HG03045 (cell line): ENCODE data around the gene PTPRD.

Source experiments
- ATAC-seq: cut with Tn5 transposase; IDR thresholded peaks from one replicate; pipeline ENCODE4 v1.9.1; 2021; ENCODE audit warnings: mild to moderate bottlenecking, moderate library complexity; ENCODE audit not compliant: unreplicated experiment

PTPRD gene

GRCh38 chr9:8858596-8859161 is 1754.1 kb downstream of the PTPRD start:
- no peak for ATAC-seq

- ATAC-seq, result no peak
Measured at GRCh38 chr9:8857926-8858595, 1754.7 kb downstream of the PTPRD start.

- ATAC-seq, result no peak
Measured at GRCh38 chr9:8857068-8857925, 1755.5 kb downstream of the PTPRD start.

- no peak for ATAC-seq
Measured at GRCh38 chr9:8856396-8857067, 1756.3 kb downstream of the PTPRD start.

GRCh38 chr9:8855046-8855445 is 1757.8 kb downstream of the PTPRD start:
- no peak for ATAC-seq

- ATAC-seq, result no peak
Measured at GRCh38 chr9:8852301-8852864, 1760.4 kb downstream of the PTPRD start.

GRCh38 chr9:8850914-8851313 is 1761.9 kb downstream of the PTPRD start:
- no peak for ATAC-seq

GRCh38 chr9:8845808-8846207 is 1767.0 kb downstream of the PTPRD start:
- no peak for ATAC-seq

GRCh38 chr9:8845376-8845775 is 1767.4 kb downstream of the PTPRD start:
- no peak for ATAC-seq

GRCh38 chr9:8844549-8844948 is 1768.3 kb downstream of the PTPRD start:
- ATAC-seq, result no peak

GRCh38 chr9:8842402-8843193 is 1770.2 kb downstream of the PTPRD start:
- no peak for ATAC-seq

- ATAC-seq, result no peak
Measured at GRCh38 chr9:8838136-8838535, 1774.7 kb downstream of the PTPRD start.

- no peak for ATAC-seq
Measured at GRCh38 chr9:8835291-8835690, 1777.5 kb downstream of the PTPRD start.

- no peak for ATAC-seq
Measured at GRCh38 chr9:8832955-8833354, 1779.8 kb downstream of the PTPRD start.

- no peak for ATAC-seq
Measured at GRCh38 chr9:8832386-8832785, 1780.4 kb downstream of the PTPRD start.

- no peak for ATAC-seq
Measured at GRCh38 chr9:8831568-8831967, 1781.2 kb downstream of the PTPRD start.

- ATAC-seq, result no peak
Measured at GRCh38 chr9:8826281-8826680, 1786.5 kb downstream of the PTPRD start.

- ATAC-seq, result no peak
Measured at GRCh38 chr9:8825585-8826147, 1787.1 kb downstream of the PTPRD start.

- no peak for ATAC-seq
Measured at GRCh38 chr9:8823131-8823895, 1789.5 kb downstream of the PTPRD start.
